Measurements from ENCODE around the gene KCNF1. TPM values are rescaled to one million over a fixed set of nuclear protein-coding genes. Genes with fewer than 3 reads are reported as not detected.

Gene KCNF1
- total RNA-seq, 1 donor from 2014 or later: 0.83 TPM

GRCh38 chr2:10873171-10873570, 38.6 kb upstream of the KCNF1 start:
- TF ChIP-seq, protein P1, sequence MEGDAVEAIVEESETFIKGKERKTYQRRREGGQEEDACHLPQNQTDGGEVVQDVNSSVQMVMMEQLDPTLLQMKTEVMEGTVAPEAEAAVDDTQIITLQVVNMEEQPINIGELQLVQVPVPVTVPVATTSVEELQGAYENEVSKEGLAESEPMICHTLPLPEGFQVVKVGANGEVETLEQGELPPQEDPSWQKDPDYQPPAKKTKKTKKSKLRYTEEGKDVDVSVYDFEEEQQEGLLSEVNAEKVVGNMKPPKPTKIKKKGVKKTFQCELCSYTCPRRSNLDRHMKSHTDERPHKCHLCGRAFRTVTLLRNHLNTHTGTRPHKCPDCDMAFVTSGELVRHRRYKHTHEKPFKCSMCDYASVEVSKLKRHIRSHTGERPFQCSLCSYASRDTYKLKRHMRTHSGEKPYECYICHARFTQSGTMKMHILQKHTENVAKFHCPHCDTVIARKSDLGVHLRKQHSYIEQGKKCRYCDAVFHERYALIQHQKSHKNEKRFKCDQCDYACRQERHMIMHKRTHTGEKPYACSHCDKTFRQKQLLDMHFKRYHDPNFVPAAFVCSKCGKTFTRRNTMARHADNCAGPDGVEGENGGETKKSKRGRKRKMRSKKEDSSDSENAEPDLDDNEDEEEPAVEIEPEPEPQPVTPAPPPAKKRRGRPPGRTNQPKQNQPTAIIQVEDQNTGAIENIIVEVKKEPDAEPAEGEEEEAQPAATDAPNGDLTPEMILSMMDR (IDR thresholded peaks at IDR 0.05; ENCODE audit: unreplicated experiment): no peak
- peaks cover 3% of the 10 kb centered on the region for H3K4me1 Mint-ChIP-seq
- H3K27ac Mint-ChIP-seq: no peak overlapping the region
- H3K27me3 Mint-ChIP-seq (ENCODE audit: low read depth): peaks cover 10% of the 10 kb centered on the region
- peaks cover 8% of the 10 kb centered on the region for H3K9me3 Mint-ChIP-seq
- H3K36me3 Mint-ChIP-seq: peaks cover 2% of the 10 kb centered on the region
- no peak overlapping the region for H3K4me3 Mint-ChIP-seq
- DNase-seq (ENCODE audit: low spot score in 2 of 2, unreplicated experiment in 2 of 2): no peak

DNA sequence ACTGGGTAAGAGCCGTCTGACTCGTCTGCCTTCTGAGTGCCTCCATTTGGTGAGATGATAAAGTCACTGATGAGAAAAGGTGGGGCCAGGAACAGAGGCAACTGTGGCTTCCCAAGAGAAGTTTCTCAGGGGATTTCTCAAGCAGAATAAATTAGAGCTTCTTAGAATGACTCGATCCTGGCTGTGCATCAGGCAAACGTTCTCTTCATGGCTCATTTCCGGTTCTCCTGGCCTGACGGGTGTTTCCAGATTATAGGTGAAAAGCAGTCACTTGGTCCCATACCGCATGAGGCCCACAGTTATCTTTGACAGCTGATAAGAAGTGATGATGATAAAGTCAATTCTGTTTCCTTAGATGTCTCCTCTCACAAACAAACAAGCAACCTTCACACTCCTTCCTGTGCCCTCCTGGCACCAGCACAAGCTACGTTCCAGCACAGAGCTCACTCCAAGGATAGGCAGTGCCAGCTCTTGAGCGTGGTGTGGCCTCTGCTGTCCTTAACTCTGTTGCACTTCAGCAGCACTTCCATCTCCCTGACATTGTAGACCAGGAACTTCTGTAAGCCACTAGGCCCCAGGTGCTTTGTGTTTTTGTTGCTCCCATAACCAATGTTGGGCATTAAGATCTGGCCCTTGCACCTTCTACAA, 37.8 kb upstream of the KCNF1 start:
- Mint-ChIP-seq H3K27ac (no peak overlapping the region), H3K4me1 (no peaks in the 10 kb centered on the region), H3K27me3 (ENCODE audit: low read depth) (peaks cover 10% of the 10 kb centered on the region), H3K4me3 (no peak overlapping the region), H3K36me3 (peaks cover 2% of the 10 kb centered on the region), H3K9me3 (peaks cover 8% of the 10 kb centered on the region)
- DNase-seq (ENCODE audit: low spot score in 2 of 2, unreplicated experiment in 2 of 2): no peak
- TF ChIP-seq, protein P1 (IDR thresholded peaks at IDR 0.05; ENCODE audit: unreplicated experiment): no peak

DNA sequence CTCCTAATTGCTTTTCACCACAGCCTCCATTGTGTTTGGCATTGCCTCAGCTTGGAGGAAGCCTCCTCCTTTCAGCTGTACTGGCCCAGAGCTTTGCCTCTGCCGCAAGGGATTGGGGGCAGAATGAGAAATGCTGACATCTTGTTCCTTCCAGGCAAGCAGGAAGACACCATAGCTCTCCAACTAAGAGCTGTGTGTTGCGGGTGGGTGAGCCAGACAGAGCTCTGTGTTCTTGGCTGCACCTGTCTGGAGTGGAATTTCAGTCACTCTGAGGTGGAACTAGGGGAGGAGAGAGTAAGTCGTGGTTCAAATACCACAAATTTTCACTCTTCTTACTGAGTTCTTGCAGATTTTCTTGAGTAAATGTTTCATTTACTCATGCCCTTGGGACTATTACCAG, 36.6 kb upstream of the KCNF1 start:
- TF ChIP-seq, protein P1 (IDR thresholded peaks at IDR 0.05; ENCODE audit: unreplicated experiment): no peak
- Mint-ChIP-seq H3K27ac (no peak overlapping the region), H3K9me3 (peaks cover 8% of the 10 kb centered on the region), H3K4me1 (no peaks in the 10 kb centered on the region), H3K4me3 (no peak overlapping the region), H3K27me3 (ENCODE audit: low read depth) (peaks cover 10% of the 10 kb centered on the region), H3K36me3 (peaks cover 2% of the 10 kb centered on the region)
- no peak for DNase-seq (ENCODE audit: low spot score in 2 of 2, unreplicated experiment in 2 of 2)

DNA sequence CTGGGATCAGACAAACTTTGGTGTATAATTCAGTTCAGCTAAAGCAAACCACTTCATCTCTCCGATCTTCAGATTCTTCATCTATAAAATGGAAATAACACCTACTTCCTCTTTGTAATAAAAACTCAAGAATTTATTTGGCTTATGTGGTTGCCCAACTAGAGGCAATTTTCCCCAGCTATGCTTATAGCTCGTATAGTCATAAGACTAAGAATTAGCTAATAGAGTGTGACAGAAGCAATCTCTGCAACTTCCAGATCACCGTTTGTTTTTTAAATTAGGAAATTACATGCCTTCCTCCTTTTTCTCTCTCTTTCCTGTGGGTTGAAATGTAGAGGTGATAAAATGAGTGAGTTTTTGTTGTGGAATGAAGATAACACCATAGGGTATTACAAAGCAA, 35.3 kb upstream of the KCNF1 start:
- no peak overlapping the region for H3K4me3 Mint-ChIP-seq
- peaks cover 2% of the 10 kb centered on the region for H3K36me3 Mint-ChIP-seq
- H3K4me1 Mint-ChIP-seq: no peaks in the 10 kb centered on the region
- TF ChIP-seq, protein P1 (IDR thresholded peaks at IDR 0.05; ENCODE audit: unreplicated experiment): no peak
- DNase-seq (ENCODE audit: low spot score in 2 of 2, unreplicated experiment in 2 of 2): no peak
- H3K27me3 Mint-ChIP-seq (ENCODE audit: low read depth): peaks cover 10% of the 10 kb centered on the region
- H3K9me3 Mint-ChIP-seq: peaks cover 8% of the 10 kb centered on the region
- no peak overlapping the region for H3K27ac Mint-ChIP-seq

GRCh38 chr2:10876963-10877362, 34.8 kb upstream of the KCNF1 start:
- Mint-ChIP-seq H3K4me3 (no peak overlapping the region), H3K27me3 (ENCODE audit: low read depth) (peaks cover 10% of the 10 kb centered on the region), H3K36me3 (peaks cover 2% of the 10 kb centered on the region), H3K9me3 (peaks cover 6% of the 10 kb centered on the region), H3K4me1 (no peaks in the 10 kb centered on the region), H3K27ac (no peak overlapping the region)
- TF ChIP-seq, protein P1 (IDR thresholded peaks at IDR 0.05; ENCODE audit: unreplicated experiment): no peak
- no peak for DNase-seq (ENCODE audit: low spot score in 2 of 2, unreplicated experiment in 2 of 2)
